ENCODE results near the gene SELENBP1. TPM values are rescaled to one million over a fixed set of nuclear protein-coding genes. Genes with fewer than 3 reads are reported as not detected.

Gene SELENBP1
- total and polyA plus RNA-seq, 2 of the 13 experiments (the other 11 are each of a cell fraction or from before 2014, with no cell fraction given), result 27.8 to 29.0 TPM

GRCh38 chr1:151346769-151347522 lies 25.6 kb downstream of the SELENBP1 start, which contains the start of gene RFX5 (continued):
- TF ChIP-seq PBX3 (CRISPR knock-in tag; IDR thresholded peaks at IDR 0.05; ENCODE audit: borderline replicate concordance) (no peak), PCBP1 (IDR thresholded peaks at IDR 0.05; ENCODE audit: borderline replicate concordance, low read depth, low read length) (no peak), ZNF556 (CRISPR knock-in tag; IDR thresholded peaks at IDR 0.05; ENCODE audit: borderline replicate concordance) (no peak), HMGA1 (CRISPR knock-in tag; conservative IDR thresholded peaks at IDR 0.05) (no peak), SNRNP70 (IDR thresholded peaks at IDR 0.05; ENCODE audit: low read depth, low read length) (no peak), ZSCAN21 (CRISPR knock-in tag; IDR thresholded peaks at IDR 0.05; ENCODE audit: borderline replicate concordance) (no peak), MEF2D (CRISPR knock-in tag; IDR thresholded peaks at IDR 0.05) (0 out of 2 replicates have a peak, but pooled peaks have one; percentile 26), ZNF292 (CRISPR knock-in tag; IDR thresholded peaks at IDR 0.05; ENCODE audit: borderline replicate concordance, low read depth) (no peak), HBP1 (CRISPR knock-in tag; IDR thresholded peaks at IDR 0.05; ENCODE audit: low read depth) (no peak; the same call in 1 of the 2 replicates), ZNF501 (CRISPR knock-in tag; IDR thresholded peaks at IDR 0.05) (peak; percentile 47; the same call in 1 of the 2 replicates), ZNF687 (CRISPR knock-in tag; IDR thresholded peaks at IDR 0.05) (peak; percentile 84), ZNF784 (CRISPR knock-in tag; IDR thresholded peaks at IDR 0.05; ENCODE audit: borderline replicate concordance) (no peak), ZKSCAN5 (CRISPR knock-in tag; IDR thresholded peaks at IDR 0.05) (no peak), GATAD1 (CRISPR knock-in tag; IDR thresholded peaks at IDR 0.05) (no peak), MIER2 (CRISPR knock-in tag; IDR thresholded peaks at IDR 0.05) (no peak), ERF (CRISPR knock-in tag; IDR thresholded peaks at IDR 0.05) (no peak), ZBTB1 (CRISPR knock-in tag; IDR thresholded peaks at IDR 0.05; ENCODE audit: borderline replicate concordance) (no peak), ZNF205 (CRISPR knock-in tag; IDR thresholded peaks at IDR 0.05) (no peak), PHF8 (CRISPR knock-in tag; IDR thresholded peaks at IDR 0.05) (peak; percentile 51), PAWR (CRISPR knock-in tag; IDR thresholded peaks at IDR 0.05; ENCODE audit: borderline replicate concordance) (no peak), JUN (CRISPR knock-in tag; IDR thresholded peaks at IDR 0.05) (no peak), JUNB (CRISPR knock-in tag; IDR thresholded peaks at IDR 0.05; ENCODE audit: borderline replicate concordance) (0 out of 2 replicates have a peak, but pooled peaks have one; percentile 38)
